CD14-positive monocyte (primary cell): ENCODE results near the gene SMAD3. TPM values are rescaled to one million over a fixed set of nuclear protein-coding genes. Genes with fewer than 3 reads are reported as not detected.

Experiments used
- DNase-seq, 3 donors: peaks; one replicate each; pipeline ENCODE4 v3.0.0-alpha.2; 2011 to 2022
- H2AFZ ChIP-seq: 2 replicates; pipeline ENCODE4 v1.6.0; 2012; ENCODE audit warnings: mild to moderate bottlenecking, low read depth, low read length, inconsistent platforms; ENCODE audit not compliant: insufficient read depth, poor library complexity, severe bottlenecking
- H3K27ac ChIP-seq, 2 donors: 1 replicate in 1 of 2; 2 replicates in 1 of 2; pipeline ENCODE4 v1.5.1; 2012 to 2013; ENCODE audit warnings: low read length in 2 of 2, control low read depth in 1 of 2, inconsistent platforms in 1 of 2, low read depth in 1 of 2, mild to moderate bottlenecking in 1 of 2
- H3K27me3 ChIP-seq, 2 donors: one replicate each; pipeline versions ENCODE4 v1.6.0 to v1.6.1; 2011 to 2013; ENCODE audit warnings: low read length in 2 of 2; ENCODE audit not compliant: control insufficient read depth in 2 of 2, insufficient read depth in 2 of 2
- H3K36me3 ChIP-seq, 2 donors: replicated peaks in 1 of 2; 1 replicate in 1 of 2; 2 replicates in 1 of 2; pipeline versions ENCODE4 v1.5.1 to v1.6.1; 2012 to 2013; ENCODE audit warnings: low read length in 2 of 2, control low read depth in 1 of 2, inconsistent platforms in 1 of 2, mild to moderate bottlenecking in 1 of 2; ENCODE audit not compliant: insufficient read depth in 2 of 2, control insufficient read depth in 1 of 2
- H3K4me1 ChIP-seq, 2 donors: 1 replicate in 1 of 2; 2 replicates in 1 of 2; pipeline versions ENCODE4 v1.5.1 to v1.6.1; 2012 to 2013; ENCODE audit warnings: low read length in 2 of 2, control low read depth in 1 of 2, inconsistent platforms in 1 of 2, mild to moderate bottlenecking in 1 of 2, moderate library complexity in 1 of 2; ENCODE audit not compliant: insufficient read depth in 2 of 2, control insufficient read depth in 1 of 2
- H3K4me2 ChIP-seq: replicated peaks from 2 replicates; pipeline ENCODE3; 2012; ENCODE audit warnings: low read length, moderate library complexity, mild to moderate bottlenecking; ENCODE audit not compliant: poor library complexity, severe bottlenecking; ENCODE audit errors: extremely low read depth
- H3K4me3 ChIP-seq, 3 experiments: fragments of 200-600 bp in 1 of 3; sonication (generic) in 1 of 3; replicated peaks in 1 of 3; 1 replicate in 2 of 3; 2 replicates in 1 of 3; pipeline ENCODE4 v1.5.1; 2011 to 2013; ENCODE audit warnings: low read length in 3 of 3, mild to moderate bottlenecking in 3 of 3, control low read depth in 2 of 3, low read depth in 2 of 3, inconsistent platforms in 1 of 3, moderate library complexity in 1 of 3
- H3K79me2 ChIP-seq: 2 replicates; pipeline ENCODE4 v1.6.0; 2012; ENCODE audit warnings: mild to moderate bottlenecking, control low read depth, inconsistent platforms, low read length, moderate library complexity; ENCODE audit not compliant: insufficient read depth
- H3K9ac ChIP-seq: 2 replicates; pipeline ENCODE4 v1.6.0; 2017; ENCODE audit warnings: low read length, mild to moderate bottlenecking; ENCODE audit not compliant: insufficient read depth, poor library complexity, severe bottlenecking
- H3K9me3 ChIP-seq, 2 donors: replicated peaks in 1 of 2; 1 replicate in 1 of 2; 2 replicates in 1 of 2; pipeline versions ENCODE4 v1.5.1 to v1.6.1; 2012 to 2013; ENCODE audit warnings: low read length in 2 of 2, control low read depth in 1 of 2; ENCODE audit not compliant: control insufficient read depth in 1 of 2, insufficient read depth in 1 of 2
- H4K20me1 ChIP-seq: 2 replicates; pipeline ENCODE4 v1.6.0; 2012; ENCODE audit warnings: mild to moderate bottlenecking, low read length, control low read depth, moderate library complexity; ENCODE audit not compliant: insufficient read depth
- H3K27ac Mint-ChIP-seq, 7 donors: one replicate each; pipeline ENCODE4 v1.8.0; 2020; ENCODE audit warnings: mild to moderate bottlenecking in 7 of 7, mixed read lengths in 7 of 7, moderate library complexity in 6 of 7, inconsistent platforms in 2 of 7
- H3K27me3 Mint-ChIP-seq, 3 donors: one replicate each; pipeline ENCODE4 v1.8.0; 2021 to 2022; ENCODE audit warnings: low read depth in 3 of 3, mild to moderate bottlenecking in 3 of 3, mixed read lengths in 3 of 3, moderate library complexity in 3 of 3, inconsistent platforms in 1 of 3
- H3K36me3 Mint-ChIP-seq, 2 donors: one replicate each; pipeline ENCODE4 v1.8.0; 2020; ENCODE audit warnings: mixed read lengths in 2 of 2, inconsistent platforms in 1 of 2, mild to moderate bottlenecking in 1 of 2
- H3K4me1 Mint-ChIP-seq: one replicate; pipeline ENCODE4 v1.8.0; 2020; ENCODE audit warnings: mild to moderate bottlenecking, mixed read lengths
- H3K4me3 Mint-ChIP-seq, 2 donors: one replicate each; pipeline ENCODE4 v1.8.0; 2020; ENCODE audit warnings: mild to moderate bottlenecking in 2 of 2, mixed read lengths in 2 of 2, moderate library complexity in 1 of 2
- H3K9me3 Mint-ChIP-seq, 7 donors: one replicate each; pipeline ENCODE4 v1.8.0; 2020 to 2022; ENCODE audit warnings: mixed read lengths in 7 of 7, mild to moderate bottlenecking in 6 of 7, moderate library complexity in 6 of 7, inconsistent platforms in 2 of 7
- CTCF ChIP-seq: fragments of 200-600 bp; IDR thresholded peaks from one replicate; pipeline ENCODE4 v1.8.0; 2022; ENCODE audit warnings: antibody characterized with exemption, mild to moderate bottlenecking
- WGBS: methylation state at CpG from one replicate; pipeline ENCODE4 v1.1.5; 2013; ENCODE audit warnings: missing lambda C conversion rate; ENCODE audit not compliant: insufficient coverage; 5-methylcytosine and 5-hydroxymethylcytosine counted together
- intact Hi-C, 2 donors: fragments of 100-400 bp; cut with micrococcal nuclease; formaldehyde crosslinking; loops; one replicate each; pipeline versions ENCODE4 v1.15.0 to v1.15.1; 2023
- polyA plus RNA-seq, 3 donors: library from polyadenylated mRNA; depleted of rRNA in 1 of 3; unstranded in 2 of 3; stranded (reverse) in 1 of 3; fragments of 300-500 nt in 2 of 3; fragments of >200 nt in 1 of 3; fragmentation: Illumina TruSeq in 2 of 3; gene quantifications; 1 replicate in 2 of 3; 2 replicates in 1 of 3; pipeline ENCODE4 v1.2.3, GENCODE V29; 2012 to 2021

SMAD3 gene
- polyA plus RNA-seq, 3 donors: 4.4 to 41.7 (median 5.4) TPM

GRCh38 chr15:67097424-67097823 is 32.0 kb downstream of the SMAD3 start:
- Histone ChIP-seq H3K27ac (peak overlapping the region in 1 of 2 donors; percentile 84), H2AFZ (no peak overlapping the region), H3K4me3 (no peak overlapping the region), H4K20me1 (no peaks in the 10 kb centered on the region), H3K9ac (no peak overlapping the region), H3K9me3 (no peaks in the 10 kb centered on the region), H3K36me3 (peaks cover 0 to 24% of the 10 kb centered on the region in 2 donors), H3K4me1 (peaks cover 62 to 75% of the 10 kb centered on the region in 2 donors), H3K27me3 (no peaks in the 10 kb centered on the region), H3K79me2 (peaks cover 86% of the 10 kb centered on the region), H3K4me2 (no peak overlapping the region)
- 88% methylated on average over 1 of the region's 4 CpGs for WGBS
- Mint-ChIP-seq H3K27me3 (no peaks in the 10 kb centered on the region), H3K9me3 (peaks cover 0 to 5% (median 0%) of the 10 kb centered on the region in 7 donors), H3K27ac (peak overlapping the region in 6 of 7 donors; percentile 69 to 96 (median 89)), H3K36me3 (peaks cover 45 to 60% of the 10 kb centered on the region in 2 donors), H3K4me1 (peaks cover 70% of the 10 kb centered on the region), H3K4me3 (no peak overlapping the region)
- no peak for DNase-seq
- TF ChIP-seq CTCF: no peak
- intact Hi-C loops: no loop called here

GRCh38 chr15:67097930-67098740 is 32.7 kb downstream of the SMAD3 start:
- Mint-ChIP-seq H3K27ac (peak overlapping the region; percentile 89 to 96 (median 93)), H3K9me3 (peaks cover 0 to 3% (median 0%) of the 10 kb centered on the region in 7 donors), H3K27me3 (peaks cover 0 to 2% (median 0%) of the 10 kb centered on the region in 3 donors), H3K4me3 (peak overlapping the region; percentile 71 to 77), H3K36me3 (peaks cover 40 to 53% of the 10 kb centered on the region in 2 donors), H3K4me1 (peaks cover 63% of the 10 kb centered on the region)
- peak overlapping the region; percentile 28 to 84 for H3K27ac ChIP-seq
- peaks cover 58 to 74% of the 10 kb centered on the region in 2 donors for H3K4me1 ChIP-seq
- intact Hi-C loops: no loop called here
- 0% methylated on average over 4 of the region's 14 CpGs for WGBS
- H3K4me3 ChIP-seq: peak overlapping the region in 1 of 3 experiments; percentile 38
- H3K27me3 ChIP-seq: no peaks in the 10 kb centered on the region
- peaks cover 0 to 24% of the 10 kb centered on the region in 2 donors for H3K36me3 ChIP-seq
- H3K4me2 ChIP-seq: peak overlapping the region; percentile 54
- H3K9ac ChIP-seq: peak overlapping the region; percentile 60
- peak in 1 of 3 donors; percentile 41 for DNase-seq
- TF ChIP-seq CTCF: no peak
- no peak overlapping the region for H2AFZ ChIP-seq
- peaks cover 86% of the 10 kb centered on the region for H3K79me2 ChIP-seq
- no peaks in the 10 kb centered on the region for H3K9me3 ChIP-seq
- H4K20me1 ChIP-seq: no peaks in the 10 kb centered on the region
